GM12865 (cell line): ENCODE measurements around the gene PTMS.

ENCODE experiments used
- DNase-seq: peaks from one replicate; pipeline ENCODE4 v3.0.0; 2010; ENCODE audit warnings: low read depth
- H3K4me3 ChIP-seq: 2 replicates; pipeline ENCODE4 v1.5.1; 2011; ENCODE audit warnings: mild to moderate bottlenecking, low read depth, low read length, control low read depth
- CTCF ChIP-seq: IDR thresholded peaks from 2 replicates; pipeline ENCODE4 v1.5.1; 2011; ENCODE audit warnings: low read length, control low read depth, low read depth, inconsistent platforms; ENCODE audit not compliant: insufficient read depth; ENCODE audit errors: missing control alignments

Gene PTMS

GRCh38 chr12:6778574-6779550, 12.7 kb downstream of the PTMS start:
- peak overlapping the region; percentile 51 for H3K4me3 ChIP-seq
- TF ChIP-seq CTCF, result peak; percentile 85
- peak; percentile 91 for DNase-seq

GRCh38 chr12:6779708-6780432, 13.7 kb downstream of the PTMS start:
- no peak for DNase-seq
- TF ChIP-seq CTCF, result no peak
- no peak overlapping the region for H3K4me3 ChIP-seq

GRCh38 chr12:6780573-6780972, 14.4 kb downstream of the PTMS start:
- H3K4me3 ChIP-seq, result no peak overlapping the region
- TF ChIP-seq CTCF, result no peak
- no peak for DNase-seq

- H3K4me3 ChIP-seq, result no peak overlapping the region
- TF ChIP-seq CTCF, result no peak
- DNase-seq, result no peak
These were observed 16.0 kb downstream of the PTMS start for GRCh38 chr12:6782119-6782518.

GRCh38 chr12:6782850-6783566, 16.8 kb downstream of the PTMS start:
- DNase-seq, result no peak
- no peak overlapping the region for H3K4me3 ChIP-seq
- TF ChIP-seq CTCF, result no peak

- TF ChIP-seq CTCF, result no peak
- no peak overlapping the region for H3K4me3 ChIP-seq
- DNase-seq, result no peak
These were observed 17.7 kb downstream of the PTMS start for GRCh38 chr12:6783828-6784227.
